Measurements from ENCODE around the gene CXXC5.

The CXXC5 gene

DNA sequence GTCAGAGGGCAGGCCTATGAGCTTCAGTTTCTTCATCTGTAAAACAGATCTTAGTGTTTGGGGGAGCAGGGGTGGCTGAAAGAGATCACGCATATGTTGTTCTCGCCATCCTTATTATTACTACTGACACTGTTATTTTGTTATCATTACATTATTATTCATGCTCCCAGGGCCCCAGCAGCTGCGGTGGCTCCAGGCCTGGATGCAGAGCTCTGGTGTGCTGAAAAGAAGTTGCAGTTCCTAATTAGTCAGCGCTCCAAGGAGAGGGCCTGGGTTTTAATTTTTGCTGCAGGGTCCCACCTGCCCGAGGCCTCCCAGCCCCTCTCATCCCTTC lies 19.5 kb downstream of the CXXC5 start:
- Histone ChIP-seq H3K4me3 (ENCODE audit: control insufficient read depth in 1 of 7, extremely low read depth in 1 of 7, insufficient read depth in 4 of 7, low read depth in 2 of 7, low read length in 6 of 7) (peak overlapping the region in 6 of 7 experiments; percentile 46 to 78 (median 64)), H3K9me3 (ENCODE audit: control extremely low read depth in 1 of 5, control insufficient read depth in 4 of 5, insufficient read depth in 2 of 5, low read depth in 1 of 5, low read length in 4 of 5) (no peaks in the 10 kb centered on the region), H3K27ac (ENCODE audit: insufficient read depth in 1 of 2, low read depth in 1 of 2, low read length in 2 of 2, poor library complexity in 1 of 2, severe bottlenecking in 2 of 2) (peak overlapping the region; percentile 29 to 86), H3K36me3 (ENCODE audit: control insufficient read depth in 4 of 4, insufficient read depth in 4 of 4, low read length in 3 of 4) (peaks cover 0 to 30% (median 2%) of the 10 kb centered on the region in 4 experiments), H3K4me1 (ENCODE audit: control extremely low read depth in 1 of 4, control insufficient read depth in 4 of 4, insufficient read depth in 4 of 4, low read length in 3 of 4) (peaks cover 19 to 100% (median 97%) of the 10 kb centered on the region in 4 experiments), H3K27me3 (replicated peaks in 2 of 5; ENCODE audit: control insufficient read depth in 4 of 5, insufficient read depth in 5 of 5, low read length in 4 of 5) (no peaks in the 10 kb centered on the region)
- POLR2A ChIA-PET: interaction anchor here (1.2 to 4.9 kb wide), 6 partner anchors 8 to 44 kb away, joined by 3 to 62 read pairs (median 6); partner anchors contain the start of gene CXXC5
- WGBS (ENCODE audit: insufficient coverage): 0% methylated on average over 2 of the region's 5 CpGs
- DNase-seq: no peak
- CTCF ChIA-PET: interaction anchor here (1.2 to 24.0 kb wide), 8 partner anchors 8 to 98 kb away, joined by 4 to 357 read pairs (median 62); partner anchors contain the start of gene CXXC5

DNA sequence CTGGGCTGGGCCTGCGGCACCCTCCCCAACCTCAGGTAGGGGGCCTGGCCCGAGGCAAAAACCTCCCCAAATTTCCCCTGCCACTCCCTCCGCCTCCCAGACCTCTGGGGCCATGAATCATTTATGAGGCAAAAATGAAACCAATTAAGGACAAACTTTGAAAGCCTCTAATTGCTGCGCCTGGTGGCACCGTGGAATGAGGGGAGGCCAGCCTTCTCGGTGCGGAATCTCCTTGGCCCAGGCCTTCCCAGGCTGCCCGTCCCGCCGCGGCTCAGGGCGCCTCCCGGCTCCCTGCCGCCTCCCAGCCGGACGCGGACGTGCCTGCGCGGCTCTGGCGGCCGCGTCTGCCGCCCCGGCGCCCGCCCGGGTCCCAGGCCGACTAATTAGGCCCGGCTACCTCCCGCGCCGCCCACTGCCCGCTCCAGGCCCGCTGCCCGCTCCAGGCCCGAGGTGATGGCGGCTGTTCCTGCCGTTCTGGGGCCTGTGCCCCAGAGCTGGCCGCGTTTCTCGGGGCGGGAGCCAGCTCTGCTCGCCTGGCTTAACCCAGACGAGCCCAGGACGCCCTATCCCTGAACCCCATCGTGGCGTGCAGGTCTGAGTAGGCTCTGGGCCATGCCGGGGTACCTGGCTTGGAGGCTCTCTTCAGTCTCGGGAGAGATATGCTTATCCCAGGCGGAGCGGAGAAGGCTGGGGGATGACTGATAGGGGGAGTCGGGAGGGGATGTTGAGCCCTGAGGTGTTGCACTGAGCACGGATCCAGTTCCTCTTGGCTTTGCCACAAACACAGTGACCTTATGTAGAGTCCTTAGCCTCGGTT lies 20.1 kb downstream of the CXXC5 start:
- peak overlapping the region; percentile 33 to 78 (median 61) for H3K4me3 ChIP-seq (ENCODE audit: control insufficient read depth in 1 of 7, extremely low read depth in 1 of 7, insufficient read depth in 4 of 7, low read depth in 2 of 7, low read length in 6 of 7)
- no peaks in the 10 kb centered on the region for H3K27me3 ChIP-seq (replicated peaks in 2 of 5; ENCODE audit: control insufficient read depth in 4 of 5, insufficient read depth in 5 of 5, low read length in 4 of 5)
- ChIA-PET POLR2A (interaction anchor here (1.2 to 4.9 kb wide), 7 partner anchors 9 to 43 kb away, joined by 3 to 62 read pairs (median 6); partner anchors contain the start of gene CXXC5), CTCF (interaction anchor here (1.2 to 24.0 kb wide), 8 partner anchors 9 to 97 kb away, joined by 4 to 357 read pairs (median 62); partner anchors contain the start of gene CXXC5)
- peaks cover 21 to 100% (median 97%) of the 10 kb centered on the region in 4 experiments for H3K4me1 ChIP-seq (ENCODE audit: control extremely low read depth in 1 of 4, control insufficient read depth in 4 of 4, insufficient read depth in 4 of 4, low read length in 3 of 4)
- DNase-seq: peak; percentile 54 to 85 (median 80)
- no peaks in the 10 kb centered on the region for H3K9me3 ChIP-seq (ENCODE audit: control extremely low read depth in 1 of 5, control insufficient read depth in 4 of 5, insufficient read depth in 2 of 5, low read depth in 1 of 5, low read length in 4 of 5)
- 3% methylated on average over 49 of the region's 55 CpGs for WGBS (ENCODE audit: insufficient coverage)
- peak overlapping the region; percentile 75 to 86 for H3K27ac ChIP-seq (ENCODE audit: insufficient read depth in 1 of 2, low read depth in 1 of 2, low read length in 2 of 2, poor library complexity in 1 of 2, severe bottlenecking in 2 of 2)
- peaks cover 0 to 26% (median 2%) of the 10 kb centered on the region in 4 experiments for H3K36me3 ChIP-seq (ENCODE audit: control insufficient read depth in 4 of 4, insufficient read depth in 4 of 4, low read length in 3 of 4)

DNA sequence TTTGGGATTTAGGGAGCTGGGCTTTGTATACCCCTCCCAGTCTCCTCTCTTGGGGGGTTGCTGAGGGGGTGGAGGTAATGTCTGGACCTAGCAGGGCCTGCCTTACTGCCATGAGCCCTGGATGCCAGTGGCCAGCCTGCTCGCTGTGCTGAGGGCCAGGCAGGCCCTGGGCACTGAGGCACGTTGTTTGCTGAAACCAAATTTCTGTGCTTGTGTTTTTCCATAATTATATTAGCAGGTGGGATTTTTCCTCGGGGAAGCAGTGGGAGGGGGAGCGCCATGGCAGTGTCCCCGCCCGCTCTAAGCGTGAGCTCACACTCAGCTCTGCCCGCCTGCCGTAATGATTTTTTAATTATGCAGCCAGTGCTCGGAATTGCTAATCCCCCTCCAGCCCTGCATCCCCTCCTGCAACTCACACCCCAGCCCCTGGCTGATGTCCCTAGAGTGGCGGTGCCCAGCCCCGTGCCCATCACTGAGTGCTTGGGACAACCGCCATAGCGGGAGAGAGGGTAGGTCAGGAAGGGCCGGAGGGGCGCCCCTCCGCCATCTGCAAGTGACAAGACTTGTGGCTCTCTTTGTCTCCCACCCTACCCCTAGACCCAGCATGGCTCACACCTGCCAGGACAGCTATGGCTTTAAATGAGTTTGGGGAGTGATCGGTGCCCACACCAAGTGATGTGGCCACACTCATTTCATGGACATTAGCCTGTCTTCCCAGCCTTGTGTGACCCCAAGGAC lies 20.9 kb downstream of the CXXC5 start:
- Histone ChIP-seq H3K4me1 (ENCODE audit: control extremely low read depth in 1 of 4, control insufficient read depth in 4 of 4, insufficient read depth in 4 of 4, low read length in 3 of 4) (peaks cover 21 to 98% (median 96%) of the 10 kb centered on the region in 4 experiments), H3K4me3 (ENCODE audit: control insufficient read depth in 1 of 7, extremely low read depth in 1 of 7, insufficient read depth in 4 of 7, low read depth in 2 of 7, low read length in 6 of 7) (peak overlapping the region in 6 of 7 experiments; percentile 46 to 78 (median 64)), H3K27me3 (replicated peaks in 2 of 5; ENCODE audit: control insufficient read depth in 4 of 5, insufficient read depth in 5 of 5, low read length in 4 of 5) (no peaks in the 10 kb centered on the region), H3K9me3 (ENCODE audit: control extremely low read depth in 1 of 5, control insufficient read depth in 4 of 5, insufficient read depth in 2 of 5, low read depth in 1 of 5, low read length in 4 of 5) (no peaks in the 10 kb centered on the region), H3K27ac (ENCODE audit: insufficient read depth in 1 of 2, low read depth in 1 of 2, low read length in 2 of 2, poor library complexity in 1 of 2, severe bottlenecking in 2 of 2) (peak overlapping the region; percentile 75 to 86), H3K36me3 (ENCODE audit: control insufficient read depth in 4 of 4, insufficient read depth in 4 of 4, low read length in 3 of 4) (peaks cover 0 to 30% (median 2%) of the 10 kb centered on the region in 4 experiments)
- POLR2A ChIA-PET: interaction anchor here (0.7 to 4.9 kb wide), 11 partner anchors 9 to 42 kb away, joined by 3 to 62 read pairs (median 11); partner anchors contain the start of gene CXXC5
- no peak for DNase-seq
- CTCF ChIA-PET: interaction anchor here (1.6 to 24.0 kb wide), 6 partner anchors 9 to 97 kb away, joined by 8 to 357 read pairs (median 174); partner anchors contain the start of gene CXXC5
- 35% methylated on average over 9 of the region's 18 CpGs for WGBS (ENCODE audit: insufficient coverage)

DNA sequence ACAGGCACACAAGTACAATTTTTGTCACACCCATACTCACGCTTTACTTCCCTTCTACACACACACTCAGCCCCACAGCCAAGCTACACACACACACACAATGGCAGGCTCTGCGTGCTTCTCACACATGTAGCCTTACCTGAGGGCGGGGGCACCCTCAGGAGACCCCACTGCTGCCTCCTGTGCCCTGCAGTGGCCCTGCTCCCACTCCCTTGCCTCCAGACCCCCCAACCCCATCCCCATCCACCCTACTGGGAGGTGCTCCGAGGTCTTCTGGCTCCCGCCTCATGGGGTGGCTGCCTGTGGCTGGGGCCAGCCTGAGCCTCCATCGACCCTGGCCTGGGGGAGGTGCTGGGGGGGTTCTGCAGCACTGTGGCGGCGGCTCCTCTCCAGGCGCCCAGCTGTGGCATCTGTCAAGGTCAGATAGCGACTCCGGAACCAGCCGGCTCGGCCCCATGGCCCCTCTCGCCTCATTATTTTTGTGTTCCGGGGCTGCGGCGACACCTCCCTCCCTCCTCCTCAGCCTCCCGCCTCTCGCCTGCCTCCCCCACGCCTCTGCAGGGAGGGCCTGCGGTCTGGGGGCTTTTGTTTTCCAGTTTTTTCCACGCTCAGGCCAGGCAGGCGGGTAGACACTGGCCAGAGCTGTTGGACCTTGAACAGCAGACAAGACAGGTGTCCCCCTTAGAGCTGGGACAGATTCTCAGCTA lies 21.7 kb downstream of the CXXC5 start:
- H3K4me1 ChIP-seq (ENCODE audit: control extremely low read depth in 1 of 4, control insufficient read depth in 4 of 4, insufficient read depth in 4 of 4, low read length in 3 of 4): peaks cover 21 to 96% (median 96%) of the 10 kb centered on the region in 4 experiments
- H3K36me3 ChIP-seq (ENCODE audit: control insufficient read depth in 4 of 4, insufficient read depth in 4 of 4, low read length in 3 of 4): peaks cover 0 to 31% (median under 1%) of the 10 kb centered on the region in 4 experiments
- peak; percentile 92 to 99 (median 98) for DNase-seq
- no peaks in the 10 kb centered on the region for H3K9me3 ChIP-seq (ENCODE audit: control extremely low read depth in 1 of 5, control insufficient read depth in 4 of 5, insufficient read depth in 2 of 5, low read depth in 1 of 5, low read length in 4 of 5)
- peak overlapping the region; percentile 75 to 86 for H3K27ac ChIP-seq (ENCODE audit: insufficient read depth in 1 of 2, low read depth in 1 of 2, low read length in 2 of 2, poor library complexity in 1 of 2, severe bottlenecking in 2 of 2)
- WGBS (ENCODE audit: insufficient coverage): 0% methylated on average over 22 of the region's 23 CpGs
- H3K27me3 ChIP-seq (replicated peaks in 2 of 5; ENCODE audit: control insufficient read depth in 4 of 5, insufficient read depth in 5 of 5, low read length in 4 of 5): no peaks in the 10 kb centered on the region
- POLR2A ChIA-PET: interaction anchor here (0.7 to 4.9 kb wide), 12 partner anchors 10 to 41 kb away, joined by 3 to 62 read pairs (median 11); partner anchors contain the start of gene CXXC5
- CTCF ChIA-PET: interaction anchor here (1.0 to 24.0 kb wide), 8 partner anchors 8 to 96 kb away, joined by 4 to 357 read pairs (median 66); partner anchors contain the start of gene CXXC5
- H3K4me3 ChIP-seq (ENCODE audit: control insufficient read depth in 1 of 7, extremely low read depth in 1 of 7, insufficient read depth in 4 of 7, low read depth in 2 of 7, low read length in 6 of 7): peak overlapping the region in 6 of 7 experiments; percentile 13 to 78 (median 64)

GRCh38 chr5:139670369-139671095 lies 22.4 kb downstream of the CXXC5 start:
- WGBS (ENCODE audit: insufficient coverage): 26% methylated on average over 13 of the region's 16 CpGs
- Histone ChIP-seq H3K4me3 (ENCODE audit: control insufficient read depth in 1 of 7, extremely low read depth in 1 of 7, insufficient read depth in 4 of 7, low read depth in 2 of 7, low read length in 6 of 7) (peak overlapping the region in 6 of 7 experiments; percentile 20 to 78 (median 54)), H3K36me3 (ENCODE audit: control insufficient read depth in 4 of 4, insufficient read depth in 4 of 4, low read length in 3 of 4) (peaks cover 0 to 32% (median 0%) of the 10 kb centered on the region in 4 experiments), H3K9me3 (ENCODE audit: control extremely low read depth in 1 of 5, control insufficient read depth in 4 of 5, insufficient read depth in 2 of 5, low read depth in 1 of 5, low read length in 4 of 5) (no peaks in the 10 kb centered on the region), H3K27me3 (replicated peaks in 2 of 5; ENCODE audit: control insufficient read depth in 4 of 5, insufficient read depth in 5 of 5, low read length in 4 of 5) (no peaks in the 10 kb centered on the region), H3K4me1 (ENCODE audit: control extremely low read depth in 1 of 4, control insufficient read depth in 4 of 4, insufficient read depth in 4 of 4, low read length in 3 of 4) (peaks cover 21 to 96% (median 96%) of the 10 kb centered on the region in 4 experiments), H3K27ac (ENCODE audit: insufficient read depth in 1 of 2, low read depth in 1 of 2, low read length in 2 of 2, poor library complexity in 1 of 2, severe bottlenecking in 2 of 2) (peak overlapping the region; percentile 48 to 86)
- ChIA-PET POLR2A (interaction anchor here (0.6 to 4.9 kb wide), 12 partner anchors 9 to 520 kb away, joined by 3 to 62 read pairs (median 11); partner anchors contain the start of gene CXXC5), CTCF (interaction anchor here (1.0 to 24.0 kb wide), 8 partner anchors 8 to 95 kb away, joined by 4 to 357 read pairs (median 66); partner anchors contain the start of gene CXXC5)
- peak; percentile 78 to 98 (median 97) for DNase-seq
